Transverse colon (tissue), 4 donors: ENCODE results near the gene CDK2AP2. TPM values are rescaled to one million over a fixed set of nuclear protein-coding genes. Genes with fewer than 3 reads are reported as not detected.
A peak's percentile ranks its signal among the peaks of the same experiment; 100 is the strongest.

Experiments
- DNase-seq: peaks from one replicate; pipeline ENCODE4 v3.0.0-alpha.2; 2019
- H3K27ac ChIP-seq, 4 donors: fragments of 200-600 bp; sonication (generic); 2 replicates each; pipeline ENCODE4 v1.5.1; 2016 to 2018; ENCODE audit warnings: inconsistent platforms in 4 of 4
- H3K27me3 ChIP-seq: fragments of 200-600 bp; sonication (generic); 2 replicates; pipeline ENCODE4 v1.5.1; 2017; ENCODE audit warnings: inconsistent platforms
- H3K36me3 ChIP-seq, 4 donors: fragments of 200-600 bp; sonication (generic); 2 replicates each; pipeline ENCODE4 v1.5.1; 2017 to 2019; ENCODE audit warnings: inconsistent platforms in 4 of 4
- H3K4me1 ChIP-seq, 4 donors: fragments of 200-600 bp; sonication (generic); 2 replicates each; pipeline ENCODE4 v1.5.1; 2017 to 2020; ENCODE audit warnings: inconsistent platforms in 4 of 4
- H3K4me3 ChIP-seq, 4 donors: fragments of 200-600 bp; sonication (generic); 1 replicate in 1 of 4; 2 replicates in 3 of 4; pipeline versions ENCODE4 v1.5.1 to v1.6.1; 2017 to 2019; ENCODE audit warnings: inconsistent platforms in 4 of 4
- H3K9me3 ChIP-seq, 2 donors: fragments of 200-600 bp; sonication (generic); 2 replicates each; pipeline ENCODE4 v1.5.1; 2017 to 2019; ENCODE audit warnings: inconsistent platforms in 2 of 2
- EP300 ChIP-seq: sonication (generic); formaldehyde crosslinking; IDR thresholded peaks from one replicate; pipeline ENCODE4 v1.6.1; 2017; ENCODE audit warnings: antibody characterized with exemption, low read depth
- POLR2A ChIP-seq: fragments of 450-650 bp; IDR thresholded peaks from one replicate; pipeline ENCODE4 v1.6.1; 2016; ENCODE audit warnings: antibody characterized with exemption, mild to moderate bottlenecking, moderate library complexity
- POLR2AphosphoS5 ChIP-seq, 3 donors: sonication (generic); formaldehyde crosslinking; IDR thresholded peaks; one replicate each; pipeline ENCODE4 v1.6.1; 2016; ENCODE audit warnings: antibody characterized with exemption in 3 of 3
- WGBS, 2 donors: methylation state at CpG; one replicate each; pipeline ENCODE4 v1.1.5; 2018; ENCODE audit warnings: low coverage in 1 of 2; 5-methylcytosine and 5-hydroxymethylcytosine counted together
- in situ Hi-C, 4 donors: fragments of 200-750 bp; cut with MboI; loops; one replicate each; pipeline versions ENCODE4 v1.15.0 to v1.15.1; 2017; ENCODE audit warnings: low sequenced_read_pairs in 3 of 4, low pct_ligation_motif_present in 1 of 4, low pct_unique_long_range_greater_than_20kb in 1 of 4
- intact Hi-C: fragments of 100-400 bp; cut with DNase I; formaldehyde crosslinking; loops from one replicate; pipeline ENCODE4 v1.15.1; 2023; ENCODE audit warnings: low total_unique reads
- total RNA-seq, 4 donors: library from RNA; depleted of rRNA; stranded (reverse); fragments of >200 nt; gene quantifications; one replicate each; pipeline ENCODE4 v1.1.0, GENCODE V29; 2016
- TF ChIP-seq, protein P1 (sequence below), 5 experiments: fragments of 200-600 bp in 3 of 5; fragments of 450-650 bp in 2 of 5; sonication (generic) in 3 of 5; IDR thresholded peaks; 1 replicate in 2 of 5; 2 replicates in 3 of 5; pipeline ENCODE4 v1.5.1; 2016 to 2017; ENCODE audit warnings: antibody characterized with exemption in 5 of 5, inconsistent platforms in 3 of 5, mild to moderate bottlenecking in 2 of 5, moderate library complexity in 1 of 5

Gene CDK2AP2
- total RNA-seq, 4 donors from 2014 or later, result 49.4 to 140 (median 83.4) TPM

DNA sequence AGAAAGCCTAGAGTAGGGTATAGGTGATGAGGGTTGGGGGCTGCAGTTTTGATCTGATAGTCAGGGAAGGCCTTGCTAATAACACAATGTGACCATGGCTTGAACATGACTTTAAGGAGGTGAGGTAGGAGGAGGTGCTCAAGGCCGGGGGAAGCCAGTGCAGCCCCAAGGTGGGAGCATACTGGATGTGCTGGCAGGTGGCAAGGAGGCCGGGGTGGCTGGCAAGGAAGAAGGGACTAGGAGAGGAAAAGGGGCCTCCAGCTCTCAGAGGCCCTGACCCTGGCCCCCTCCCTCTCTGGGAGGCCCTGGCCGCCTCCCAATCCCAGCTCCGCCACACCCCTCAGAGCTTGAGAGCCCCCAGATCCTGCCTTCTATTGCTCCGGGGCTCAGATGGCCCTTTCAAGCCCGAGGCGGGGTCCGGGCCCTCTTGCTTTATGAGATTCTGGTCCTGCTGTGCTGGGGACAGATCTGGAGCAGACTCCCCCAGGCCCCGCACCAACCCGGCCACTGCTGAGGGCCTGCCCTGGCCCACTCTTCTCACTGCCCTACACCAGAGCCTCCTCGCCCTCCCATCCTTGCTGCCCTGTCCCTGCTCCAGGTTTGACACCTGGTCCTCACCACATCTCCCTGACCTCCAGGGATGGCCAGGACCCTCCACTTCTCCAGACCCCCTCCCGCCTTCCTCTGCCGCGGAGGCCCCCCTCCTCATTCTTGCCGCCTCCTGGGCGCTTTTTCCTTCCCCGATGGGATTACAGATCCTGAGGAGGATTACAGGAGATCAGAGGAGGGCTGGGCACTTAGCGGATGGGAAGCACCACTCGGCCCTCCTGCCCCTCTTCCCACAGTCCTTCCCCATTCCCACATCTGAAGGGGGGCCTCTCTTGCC, 4.6 kb downstream of the CDK2AP2 start:
- DNase-seq, result no peak
- TF ChIP-seq EP300 (no peak), POLR2A (no peak), POLR2AphosphoS5 (IDR thresholded peaks at IDR 0.05) (no peak)
- TF ChIP-seq, protein P1, sequence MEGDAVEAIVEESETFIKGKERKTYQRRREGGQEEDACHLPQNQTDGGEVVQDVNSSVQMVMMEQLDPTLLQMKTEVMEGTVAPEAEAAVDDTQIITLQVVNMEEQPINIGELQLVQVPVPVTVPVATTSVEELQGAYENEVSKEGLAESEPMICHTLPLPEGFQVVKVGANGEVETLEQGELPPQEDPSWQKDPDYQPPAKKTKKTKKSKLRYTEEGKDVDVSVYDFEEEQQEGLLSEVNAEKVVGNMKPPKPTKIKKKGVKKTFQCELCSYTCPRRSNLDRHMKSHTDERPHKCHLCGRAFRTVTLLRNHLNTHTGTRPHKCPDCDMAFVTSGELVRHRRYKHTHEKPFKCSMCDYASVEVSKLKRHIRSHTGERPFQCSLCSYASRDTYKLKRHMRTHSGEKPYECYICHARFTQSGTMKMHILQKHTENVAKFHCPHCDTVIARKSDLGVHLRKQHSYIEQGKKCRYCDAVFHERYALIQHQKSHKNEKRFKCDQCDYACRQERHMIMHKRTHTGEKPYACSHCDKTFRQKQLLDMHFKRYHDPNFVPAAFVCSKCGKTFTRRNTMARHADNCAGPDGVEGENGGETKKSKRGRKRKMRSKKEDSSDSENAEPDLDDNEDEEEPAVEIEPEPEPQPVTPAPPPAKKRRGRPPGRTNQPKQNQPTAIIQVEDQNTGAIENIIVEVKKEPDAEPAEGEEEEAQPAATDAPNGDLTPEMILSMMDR (IDR thresholded peaks at IDR 0.05), result no peak
- 83 to 92% methylated on average over 4 to 19 of the region's 19 CpGs for WGBS, 2 donors
- Histone ChIP-seq H3K9me3 (no peaks in the 10 kb centered on the region), H3K4me3 (peak overlapping the region in 3 of 4 donors; percentile 65 to 81 (median 73)), H3K27me3 (no peaks in the 10 kb centered on the region), H3K27ac (peak overlapping the region in 2 of 4 donors; percentile 98 to 100), H3K36me3 (no peaks in the 10 kb centered on the region), H3K4me1 (peaks cover 26 to 46% (median 33%) of the 10 kb centered on the region in 4 donors)
- in situ Hi-C loops, result no loop called here
- intact Hi-C loops, result no loop called here

- no peak for DNase-seq
- H3K36me3 ChIP-seq, result no peaks in the 10 kb centered on the region
- TF ChIP-seq POLR2A, result no peak
- no peak overlapping the region for H3K27ac ChIP-seq
- in situ Hi-C loops, result no loop called here
- H3K9me3 ChIP-seq, result no peaks in the 10 kb centered on the region
- intact Hi-C loops, result no loop called here
- peaks cover 26 to 42% (median 32%) of the 10 kb centered on the region in 4 donors for H3K4me1 ChIP-seq
- no peaks in the 10 kb centered on the region for H3K27me3 ChIP-seq
- no peak overlapping the region for H3K4me3 ChIP-seq
- 97% methylated on average over 17 of the region's 18 CpGs; no CpG with 5 or more reads in 1 of the 2 donors for WGBS, 2 donors
Observed at GRCh38 chr11:67502328-67502979, 5.5 kb downstream of the CDK2AP2 start.

GRCh38 chr11:67501854-67502253, 6.1 kb downstream of the CDK2AP2 start:
- intact Hi-C loops, result no loop called here
- no peaks in the 10 kb centered on the region for H3K36me3 ChIP-seq
- no peaks in the 10 kb centered on the region for H3K27me3 ChIP-seq

GRCh38 chr11:67500831-67501715, 6.9 kb downstream of the CDK2AP2 start:
- no peak overlapping the region for H3K27ac ChIP-seq
- H3K36me3 ChIP-seq, result no peaks in the 10 kb centered on the region
- peaks cover 13 to 28% (median 18%) of the 10 kb centered on the region in 4 donors for H3K4me1 ChIP-seq
- H3K9me3 ChIP-seq, result no peaks in the 10 kb centered on the region
- intact Hi-C loops, result no loop called here
- TF ChIP-seq EP300 (no peak), POLR2A (no peak), POLR2AphosphoS5 (IDR thresholded peaks at IDR 0.05) (no peak)
- TF ChIP-seq, protein P1 (IDR thresholded peaks at IDR 0.05), result no peak
- DNase-seq, result no peak
- no peak overlapping the region for H3K4me3 ChIP-seq
- H3K27me3 ChIP-seq, result no peaks in the 10 kb centered on the region
- WGBS, 2 donors, result 93 to 95% methylated on average over 5 to 9 of the region's 9 CpGs
- in situ Hi-C loops, result no loop called here

More at GRCh38 chr11:67501854-67502253, 6.1 kb downstream of the CDK2AP2 start:
- no peak overlapping the region for H3K27ac ChIP-seq
- no peaks in the 10 kb centered on the region for H3K9me3 ChIP-seq
- no peak overlapping the region for H3K4me3 ChIP-seq
- H3K4me1 ChIP-seq, result peaks cover 20 to 36% (median 26%) of the 10 kb centered on the region in 4 donors
- no peak for TF ChIP-seq POLR2A
- TF ChIP-seq, protein P1 (IDR thresholded peaks at IDR 0.05), result no peak
- no peak for TF ChIP-seq EP300
- TF ChIP-seq POLR2AphosphoS5 (IDR thresholded peaks at IDR 0.05), result no peak
- DNase-seq, result no peak
- WGBS, 2 donors, result 97% methylated on average over 17 of the region's 18 CpGs; no CpG with 5 or more reads in 1 of the 2 donors
- in situ Hi-C loops, result no loop called here
